Activated CD8-positive, alpha-beta memory T cell treated with anti-CD3 and anti-CD28 coated beads for 1 hour (primary cell): Measurements from ENCODE around the gene CENPP.

Experiments
- DNase-seq, 2 donors: peaks; one replicate each; pipeline ENCODE4 v3.0.0-alpha.2; 2020; ENCODE audit warnings: low read depth in 1 of 2; ENCODE audit errors: extremely low read depth in 1 of 2

The CENPP gene

DNA sequence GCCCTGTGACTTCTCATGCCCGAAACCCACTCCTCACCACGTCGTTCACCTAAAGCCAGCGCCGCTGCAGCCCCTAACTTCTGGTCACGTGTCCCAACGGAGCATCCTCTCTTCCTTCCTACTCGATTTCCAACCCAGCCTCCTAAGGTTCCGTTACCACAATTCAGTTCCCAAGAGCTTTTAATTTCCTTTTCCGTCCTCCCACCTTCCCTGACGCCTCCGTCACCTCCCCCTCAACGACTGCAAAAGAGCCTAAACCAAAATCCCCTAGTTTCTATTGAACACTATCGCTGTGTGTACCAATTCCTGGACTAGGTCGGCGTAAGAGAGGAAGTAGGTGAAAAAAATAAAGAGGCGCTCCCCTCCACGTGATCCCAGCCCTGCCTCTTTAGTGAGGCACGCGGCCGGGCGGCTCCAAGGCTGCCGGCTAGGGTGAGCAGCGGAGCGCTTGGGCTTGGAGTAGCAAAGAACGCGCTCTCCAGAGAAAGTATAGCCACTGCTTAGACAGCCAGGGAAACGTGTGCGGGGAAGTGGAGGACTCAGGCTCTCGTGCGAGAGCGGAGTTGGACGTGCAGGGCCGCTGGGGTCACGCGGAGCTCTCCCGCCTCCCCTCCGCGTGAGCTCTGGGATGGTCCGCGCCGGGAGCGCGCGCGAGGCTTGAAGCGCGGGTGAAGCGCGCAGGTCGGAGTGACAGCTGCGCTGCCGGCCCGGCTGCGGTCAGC is at the start of gene CENPP, which contains the start of gene NOL8:
CENPP (plus strand) TSS at position 685 of the 722 bp plus-strand sequence.
NOL8 (minus strand) TSS at position 82 of the 722 bp plus-strand sequence. CDS start 1,189 bp downstream, outside the sequence.
- DNase-seq, result peak; percentile 50 to 70

- DNase-seq, result no peak
Observed at GRCh38 chr9:92276331-92277032, 49.3 kb upstream of the CENPP start.

GRCh38 chr9:92278110-92278509 is 47.6 kb upstream of the CENPP start:
- no peak for DNase-seq

GRCh38 chr9:92279302-92279701 is 46.5 kb upstream of the CENPP start:
- DNase-seq, result no peak

GRCh38 chr9:92289708-92290390 is 35.9 kb upstream of the CENPP start:
- no peak for DNase-seq

DNA sequence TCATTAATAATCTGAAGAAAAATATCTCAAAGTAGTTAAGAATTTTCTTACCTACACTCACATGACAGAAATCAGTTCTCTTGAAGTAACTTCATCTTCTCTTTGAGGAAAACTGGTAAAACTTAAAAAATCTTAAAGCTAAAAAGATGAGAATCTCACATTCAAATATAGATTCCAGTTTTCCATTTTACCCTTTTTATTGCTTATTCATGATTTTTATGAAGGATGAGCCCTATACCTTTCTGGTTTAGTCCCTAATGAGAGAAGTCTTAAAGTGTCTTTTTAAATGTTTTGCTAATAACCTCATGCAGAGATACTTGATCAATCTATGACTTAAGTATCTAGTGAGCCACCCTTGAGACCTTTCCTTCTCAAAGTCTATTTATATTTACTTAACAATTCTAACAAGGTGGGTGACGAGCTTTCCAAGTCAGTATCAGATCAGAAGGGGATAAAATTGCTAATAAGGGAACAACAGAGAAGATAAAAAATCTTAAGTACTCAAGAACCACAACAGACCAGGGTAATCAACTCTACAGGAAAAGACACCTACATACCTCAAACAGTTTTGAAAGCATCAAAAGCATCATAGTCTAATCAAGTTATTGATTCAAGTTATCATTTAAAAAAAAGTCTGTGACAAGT is 34.8 kb upstream of the CENPP start:
- no peak for DNase-seq

GRCh38 chr9:92291577-92291976 is 34.2 kb upstream of the CENPP start:
- DNase-seq, result no peak

GRCh38 chr9:92292338-92293074 is 33.2 kb upstream of the CENPP start:
- DNase-seq, result no peak

GRCh38 chr9:92293075-92293354 is 32.7 kb upstream of the CENPP start:
- DNase-seq, result no peak

DNA sequence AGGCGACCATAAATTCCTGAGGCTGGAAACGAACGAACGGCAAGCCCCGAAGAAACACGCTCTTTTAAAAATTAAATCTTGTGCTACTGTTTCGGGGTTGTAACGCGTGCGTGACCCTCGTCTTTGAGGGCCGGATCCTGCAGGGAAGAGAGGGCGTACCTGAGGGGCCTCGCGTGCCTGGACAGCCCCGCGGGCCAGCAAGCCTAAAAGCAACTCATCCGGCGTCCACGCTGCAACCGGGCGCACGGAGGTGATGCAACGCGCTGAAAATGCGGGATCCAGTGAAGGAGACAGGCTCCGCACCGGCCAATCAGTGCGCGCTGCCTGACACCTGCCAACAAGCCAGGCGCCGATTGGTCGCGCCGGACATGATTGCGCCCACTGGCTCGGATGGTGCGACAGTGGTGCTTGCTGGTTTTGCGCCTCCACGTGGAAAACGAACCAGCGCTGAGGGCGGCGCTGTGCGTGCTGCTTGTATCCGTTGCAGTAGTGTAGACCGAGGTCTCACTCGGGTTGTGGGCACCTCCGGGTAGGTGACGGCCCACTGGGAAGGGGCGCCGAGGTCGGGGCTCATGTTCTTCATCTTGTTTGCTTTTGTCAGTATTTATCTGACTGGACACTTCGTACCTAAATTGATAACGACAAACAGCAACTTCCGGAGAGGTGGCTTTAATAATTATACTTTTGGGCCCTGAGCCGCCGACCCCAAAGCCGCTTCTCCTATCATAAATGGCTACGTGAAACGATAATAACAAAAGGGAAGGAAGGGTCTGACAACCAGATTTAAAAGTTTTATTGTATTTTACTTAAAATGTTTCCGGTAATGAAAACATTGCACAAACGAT is 32.1 kb upstream of the CENPP start, which contains the start of gene IARS1:
IARS1 (minus strand) TSS at position 246 of the 845 bp plus-strand sequence. CDS start 4,278 bp downstream, outside the sequence.
- peak; percentile 98 to 99 for DNase-seq

- no peak for DNase-seq
Observed at GRCh38 chr9:92294297-92294676, 31.5 kb upstream of the CENPP start.

- DNase-seq, result no peak
Observed at GRCh38 chr9:92295240-92295790, 30.4 kb upstream of the CENPP start.

GRCh38 chr9:92295827-92296258 is 29.9 kb upstream of the CENPP start:
- DNase-seq, result no peak

GRCh38 chr9:92297611-92298010 is 28.1 kb upstream of the CENPP start:
- no peak for DNase-seq

GRCh38 chr9:92298036-92298435 is 27.7 kb upstream of the CENPP start:
- no peak for DNase-seq

DNA sequence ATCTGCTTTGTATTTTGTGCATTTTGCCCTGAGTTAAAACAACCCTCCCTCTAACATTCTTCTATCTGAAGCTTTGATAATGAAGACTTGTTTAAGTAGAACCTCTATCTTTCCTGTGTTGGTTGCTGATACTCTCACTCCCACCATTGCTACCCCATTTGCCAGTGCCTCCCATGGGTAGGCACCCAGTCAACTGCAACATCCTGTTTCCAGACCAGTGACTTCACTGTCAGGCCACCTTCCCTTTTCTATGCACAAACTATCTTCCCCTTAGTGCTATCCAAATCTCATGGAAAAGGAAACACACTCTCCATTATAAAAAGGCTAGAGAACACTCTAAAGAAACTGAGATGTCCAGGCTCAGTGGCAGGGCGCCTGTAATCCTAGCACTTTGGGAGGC is 26.6 kb upstream of the CENPP start:
- no peak for DNase-seq

- no peak for DNase-seq
Observed at GRCh38 chr9:92300936-92301335, 24.8 kb upstream of the CENPP start.

DNA sequence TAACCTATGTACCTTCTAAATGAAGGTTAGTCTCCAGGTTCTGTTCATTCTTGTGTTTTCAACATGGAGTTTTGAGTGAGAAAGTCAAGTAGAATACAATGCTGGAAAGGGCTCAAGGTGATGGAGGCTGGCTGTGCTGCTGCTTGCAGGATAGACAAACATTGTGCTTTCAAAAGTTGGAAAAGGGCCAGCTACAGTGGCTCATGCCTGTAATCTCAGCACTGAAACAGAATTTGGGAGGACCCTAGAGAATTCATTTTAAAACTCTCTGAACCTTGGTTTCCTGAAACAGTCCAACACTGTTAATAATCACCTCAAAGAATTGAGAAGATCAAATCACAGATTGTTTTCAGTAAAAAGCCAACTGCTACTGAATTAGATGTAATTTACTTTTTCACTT is 16.9 kb upstream of the CENPP start:
- no peak for DNase-seq

GRCh38 chr9:92310562-92310961 is 15.2 kb upstream of the CENPP start:
- no peak for DNase-seq
